Measurements from ENCODE around the gene PCDHGA5.
"Not testable (repeated sequence)": the region's sequence is repeated elsewhere in the genome, so short reads cannot be mapped to it uniquely, and the experiment has no call there.

PCDHGA5 gene

DNA sequence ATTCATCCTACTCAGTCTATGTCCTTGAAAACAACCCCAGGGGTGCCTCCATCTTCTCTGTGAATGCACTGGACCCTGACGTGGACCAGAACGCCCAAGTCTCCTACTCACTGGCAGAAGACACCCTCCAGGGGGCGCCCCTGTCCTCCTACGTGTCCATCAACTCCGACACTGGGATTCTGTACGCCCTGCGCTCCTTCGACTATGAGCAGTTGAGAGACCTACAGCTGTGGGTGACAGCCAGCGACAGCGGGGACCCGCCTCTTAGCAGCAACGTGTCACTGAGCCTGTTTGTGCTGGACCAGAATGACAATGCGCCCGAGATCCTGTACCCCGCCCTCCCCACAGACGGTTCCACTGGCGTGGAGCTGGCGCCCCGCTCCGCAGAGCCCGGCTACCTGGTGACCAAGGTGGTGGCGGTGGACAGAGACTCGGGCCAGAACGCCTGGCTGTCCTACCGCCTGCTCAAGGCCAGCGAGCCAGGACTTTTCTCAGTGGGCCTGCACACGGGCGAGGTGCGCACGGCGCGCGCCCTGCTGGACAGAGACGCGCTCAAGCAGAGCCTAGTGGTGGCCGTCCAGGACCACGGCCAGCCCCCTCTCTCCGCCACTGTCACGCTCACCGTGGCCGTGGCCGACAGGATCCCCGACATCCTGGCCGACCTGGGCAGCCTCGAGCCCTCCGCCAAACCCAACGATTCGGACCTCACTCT, 11.6 kb downstream of the PCDHGA5 start:
- H3K27me3 ChIP-seq (ENCODE audit: insufficient read depth, low read length); H3K27ac ChIP-seq (ENCODE audit: low read length); H3K4me1 ChIP-seq (ENCODE audit: insufficient read depth, low read length); H3K9ac ChIP-seq (ENCODE audit: low read depth, low read length); H3K4me3 ChIP-seq (ENCODE audit: low read length); H3K36me3 ChIP-seq (ENCODE audit: insufficient read depth, low read depth, low read length): not testable (repeated sequence)
- peaks cover 67% of the 10 kb centered on the region for H3K9me3 ChIP-seq (ENCODE audit: insufficient read depth, low read depth, low read length)

- Histone ChIP-seq H3K9ac (ENCODE audit: low read depth, low read length) (no peak within 1 kb of the TSS), H3K27me3 (ENCODE audit: insufficient read depth, low read length) (no peaks in the 10 kb centered on the region), H3K9me3 (ENCODE audit: insufficient read depth, low read depth, low read length) (peaks cover 54% of the 10 kb centered on the region), H3K4me3 (ENCODE audit: low read length) (no peak within 1 kb of the TSS), H3K4me1 (ENCODE audit: insufficient read depth, low read length) (no peaks in the 10 kb centered on the region), H3K36me3 (ENCODE audit: insufficient read depth, low read depth, low read length) (no peaks in the 10 kb centered on the region), H3K27ac (ENCODE audit: low read length) (no peak within 1 kb of the TSS)
Measured at GRCh38 chr5:141382469-141383294, 18.7 kb downstream of the PCDHGA5 start, which contains the start of gene PCDHGA7. Gene PCDHGA7, plus strand, starts transcription at chr5:141382742. Its CDS starts 158 bp downstream, at chr5:141382900.

GRCh38 chr5:141383345-141383744, 19.4 kb downstream of the PCDHGA5 start:
- no peak overlapping the region for H3K4me3 ChIP-seq (ENCODE audit: low read length)

GRCh38 chr5:141384471-141385267, 20.7 kb downstream of the PCDHGA5 start:
- H3K27ac ChIP-seq (ENCODE audit: low read length): no peak overlapping the region
- no peak overlapping the region for H3K4me3 ChIP-seq (ENCODE audit: low read length)
- no peaks in the 10 kb centered on the region for H3K4me1 ChIP-seq (ENCODE audit: insufficient read depth, low read length)
- no peak overlapping the region for H3K9ac ChIP-seq (ENCODE audit: low read depth, low read length)
- H3K36me3 ChIP-seq (ENCODE audit: insufficient read depth, low read depth, low read length): no peaks in the 10 kb centered on the region
- H3K27me3 ChIP-seq (ENCODE audit: insufficient read depth, low read length): no peaks in the 10 kb centered on the region
- peaks cover 65% of the 10 kb centered on the region for H3K9me3 ChIP-seq (ENCODE audit: insufficient read depth, low read depth, low read length)

More at GRCh38 chr5:141383345-141383744, 19.4 kb downstream of the PCDHGA5 start:
- Histone ChIP-seq H3K4me1 (ENCODE audit: insufficient read depth, low read length) (no peaks in the 10 kb centered on the region), H3K27me3 (ENCODE audit: insufficient read depth, low read length) (no peaks in the 10 kb centered on the region), H3K9ac (ENCODE audit: low read depth, low read length) (no peak overlapping the region), H3K36me3 (ENCODE audit: insufficient read depth, low read depth, low read length) (no peaks in the 10 kb centered on the region), H3K9me3 (ENCODE audit: insufficient read depth, low read depth, low read length) (peaks cover 57% of the 10 kb centered on the region), H3K27ac (ENCODE audit: low read length) (no peak overlapping the region)

GRCh38 chr5:141387557-141388311, 23.8 kb downstream of the PCDHGA5 start, which contains the start of gene PCDHGB4:
Gene PCDHGB4, plus strand, starts transcription at chr5:141387698. Its CDS starts 187 bp downstream, at chr5:141387885.
- H3K36me3 ChIP-seq (ENCODE audit: insufficient read depth, low read depth, low read length); H3K27ac ChIP-seq (ENCODE audit: low read length); H3K27me3 ChIP-seq (ENCODE audit: insufficient read depth, low read length); H3K9ac ChIP-seq (ENCODE audit: low read depth, low read length); H3K4me1 ChIP-seq (ENCODE audit: insufficient read depth, low read length): not testable (repeated sequence)
- Histone ChIP-seq H3K4me3 (ENCODE audit: low read length) (peak within 1 kb of the TSS; percentile 26; the same call in 1 of the 2 replicates), H3K9me3 (ENCODE audit: insufficient read depth, low read depth, low read length) (peaks cover 74% of the 10 kb centered on the region)

DNA sequence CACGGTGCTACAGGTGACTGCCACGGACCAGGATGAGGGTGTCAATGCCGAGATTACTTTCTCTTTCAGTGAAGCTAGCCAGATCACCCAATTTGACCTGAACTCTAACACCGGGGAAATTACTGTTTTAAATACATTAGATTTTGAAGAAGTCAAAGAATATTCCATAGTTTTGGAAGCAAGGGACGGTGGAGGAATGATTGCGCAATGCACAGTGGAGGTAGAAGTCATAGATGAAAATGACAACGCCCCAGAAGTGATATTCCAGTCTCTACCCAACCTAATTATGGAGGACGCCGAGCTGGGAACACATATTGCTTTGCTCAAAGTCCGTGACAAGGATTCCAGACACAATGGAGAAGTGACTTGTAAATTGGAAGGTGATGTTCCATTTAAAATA, 24.7 kb downstream of the PCDHGA5 start:
- Histone ChIP-seq H3K27ac (ENCODE audit: low read length) (no peak overlapping the region), H3K9ac (ENCODE audit: low read depth, low read length) (no peak overlapping the region), H3K4me1 (ENCODE audit: insufficient read depth, low read length) (no peaks in the 10 kb centered on the region), H3K27me3 (ENCODE audit: insufficient read depth, low read length) (no peaks in the 10 kb centered on the region), H3K9me3 (ENCODE audit: insufficient read depth, low read depth, low read length) (peaks cover 74% of the 10 kb centered on the region), H3K36me3 (ENCODE audit: insufficient read depth, low read depth, low read length) (no peaks in the 10 kb centered on the region), H3K4me3 (ENCODE audit: low read length) (no peak overlapping the region; the same call in 1 of the 2 replicates)

- no peak overlapping the region for H3K9ac ChIP-seq (ENCODE audit: low read depth, low read length)
- no peak overlapping the region for H3K4me3 ChIP-seq (ENCODE audit: low read length)
- H3K36me3 ChIP-seq (ENCODE audit: insufficient read depth, low read depth, low read length): no peaks in the 10 kb centered on the region
- no peak overlapping the region for H3K27ac ChIP-seq (ENCODE audit: low read length)
- H3K4me1 ChIP-seq (ENCODE audit: insufficient read depth, low read length): no peaks in the 10 kb centered on the region
- H3K9me3 ChIP-seq (ENCODE audit: insufficient read depth, low read depth, low read length): peaks cover 74% of the 10 kb centered on the region
- H3K27me3 ChIP-seq (ENCODE audit: insufficient read depth, low read length): no peaks in the 10 kb centered on the region
Measured at GRCh38 chr5:141389153-141390042, 25.4 kb downstream of the PCDHGA5 start.

- Histone ChIP-seq H3K27ac (ENCODE audit: low read length) (no peak within 1 kb of the TSS), H3K4me3 (ENCODE audit: low read length) (no peak within 1 kb of the TSS; the same call in 1 of the 2 replicates), H3K9ac (ENCODE audit: low read depth, low read length) (no peak within 1 kb of the TSS), H3K27me3 (ENCODE audit: insufficient read depth, low read length) (no peaks in the 10 kb centered on the region), H3K4me1 (ENCODE audit: insufficient read depth, low read length) (no peaks in the 10 kb centered on the region), H3K36me3 (ENCODE audit: insufficient read depth, low read depth, low read length) (no peaks in the 10 kb centered on the region), H3K9me3 (ENCODE audit: insufficient read depth, low read depth, low read length) (peaks cover 86% of the 10 kb centered on the region)
Measured at GRCh38 chr5:141392429-141393198, 28.7 kb downstream of the PCDHGA5 start, which contains the start of gene PCDHGA8. Gene PCDHGA8, plus strand, starts transcription at chr5:141392633. Its CDS starts 181 bp downstream, at chr5:141392814.

- H3K9me3 ChIP-seq (ENCODE audit: insufficient read depth, low read depth, low read length): peaks cover 85% of the 10 kb centered on the region
- no peak overlapping the region for H3K27ac ChIP-seq (ENCODE audit: low read length)
- no peaks in the 10 kb centered on the region for H3K36me3 ChIP-seq (ENCODE audit: insufficient read depth, low read depth, low read length)
- no peaks in the 10 kb centered on the region for H3K4me1 ChIP-seq (ENCODE audit: insufficient read depth, low read length)
- no peak overlapping the region for H3K9ac ChIP-seq (ENCODE audit: low read depth, low read length)
- H3K4me3 ChIP-seq (ENCODE audit: low read length): no peak overlapping the region; the same call in 1 of the 2 replicates
- no peaks in the 10 kb centered on the region for H3K27me3 ChIP-seq (ENCODE audit: insufficient read depth, low read length)
Measured at GRCh38 chr5:141393267-141393666, 29.3 kb downstream of the PCDHGA5 start.
